GM18858 (cell line): ENCODE measurements around the gene RCOR1.

Source experiments
- ATAC-seq: cut with Tn5 transposase; IDR thresholded peaks from one replicate; pipeline ENCODE4 v1.9.1; 2021; ENCODE audit not compliant: unreplicated experiment

Gene RCOR1

GRCh38 chr14:102671410-102671809 lies 79.0 kb downstream of the RCOR1 start:
- ATAC-seq = no peak

GRCh38 chr14:102672410-102672960 lies 80.0 kb downstream of the RCOR1 start:
- no peak for ATAC-seq

- no peak for ATAC-seq
Observed at GRCh38 chr14:102675396-102675795, 82.9 kb downstream of the RCOR1 start.

- ATAC-seq = no peak
Observed at GRCh38 chr14:102678394-102678793, 85.9 kb downstream of the RCOR1 start.

- ATAC-seq = no peak
Observed at GRCh38 chr14:102683399-102684297, 91.2 kb downstream of the RCOR1 start.

- ATAC-seq = no peak
Observed at GRCh38 chr14:102684298-102684663, 91.8 kb downstream of the RCOR1 start.

- no peak for ATAC-seq
Observed at GRCh38 chr14:102686196-102686801, 93.8 kb downstream of the RCOR1 start.

GRCh38 chr14:102688290-102688689 lies 95.8 kb downstream of the RCOR1 start:
- no peak for ATAC-seq

GRCh38 chr14:102690509-102691286 lies 98.2 kb downstream of the RCOR1 start:
- no peak for ATAC-seq

- no peak for ATAC-seq
Observed at GRCh38 chr14:102691763-102692162, 99.3 kb downstream of the RCOR1 start.

- ATAC-seq = no peak
Observed at GRCh38 chr14:102692334-102692733, 99.9 kb downstream of the RCOR1 start.

GRCh38 chr14:102693006-102693755 lies 100.7 kb downstream of the RCOR1 start:
- ATAC-seq = no peak

GRCh38 chr14:102694530-102695166 lies 102.2 kb downstream of the RCOR1 start:
- no peak for ATAC-seq

- no peak for ATAC-seq
Observed at GRCh38 chr14:102695167-102695555, 102.7 kb downstream of the RCOR1 start.

- no peak for ATAC-seq
Observed at GRCh38 chr14:102696332-102696731, 103.9 kb downstream of the RCOR1 start.

GRCh38 chr14:102696856-102697495 lies 104.5 kb downstream of the RCOR1 start:
- no peak for ATAC-seq

- no peak for ATAC-seq
Observed at GRCh38 chr14:102697501-102697900, 105.1 kb downstream of the RCOR1 start.

- ATAC-seq = no peak
Observed at GRCh38 chr14:102699416-102700110, 107.1 kb downstream of the RCOR1 start.

- no peak for ATAC-seq
Observed at GRCh38 chr14:102708494-102708893, 116.0 kb downstream of the RCOR1 start.
